ENCODE results near the gene C1orf116.
"Not testable (repeated sequence)": the region's sequence is repeated elsewhere in the genome, so short reads cannot be mapped to it uniquely, and the experiment has no call there.

C1orf116 gene

DNA sequence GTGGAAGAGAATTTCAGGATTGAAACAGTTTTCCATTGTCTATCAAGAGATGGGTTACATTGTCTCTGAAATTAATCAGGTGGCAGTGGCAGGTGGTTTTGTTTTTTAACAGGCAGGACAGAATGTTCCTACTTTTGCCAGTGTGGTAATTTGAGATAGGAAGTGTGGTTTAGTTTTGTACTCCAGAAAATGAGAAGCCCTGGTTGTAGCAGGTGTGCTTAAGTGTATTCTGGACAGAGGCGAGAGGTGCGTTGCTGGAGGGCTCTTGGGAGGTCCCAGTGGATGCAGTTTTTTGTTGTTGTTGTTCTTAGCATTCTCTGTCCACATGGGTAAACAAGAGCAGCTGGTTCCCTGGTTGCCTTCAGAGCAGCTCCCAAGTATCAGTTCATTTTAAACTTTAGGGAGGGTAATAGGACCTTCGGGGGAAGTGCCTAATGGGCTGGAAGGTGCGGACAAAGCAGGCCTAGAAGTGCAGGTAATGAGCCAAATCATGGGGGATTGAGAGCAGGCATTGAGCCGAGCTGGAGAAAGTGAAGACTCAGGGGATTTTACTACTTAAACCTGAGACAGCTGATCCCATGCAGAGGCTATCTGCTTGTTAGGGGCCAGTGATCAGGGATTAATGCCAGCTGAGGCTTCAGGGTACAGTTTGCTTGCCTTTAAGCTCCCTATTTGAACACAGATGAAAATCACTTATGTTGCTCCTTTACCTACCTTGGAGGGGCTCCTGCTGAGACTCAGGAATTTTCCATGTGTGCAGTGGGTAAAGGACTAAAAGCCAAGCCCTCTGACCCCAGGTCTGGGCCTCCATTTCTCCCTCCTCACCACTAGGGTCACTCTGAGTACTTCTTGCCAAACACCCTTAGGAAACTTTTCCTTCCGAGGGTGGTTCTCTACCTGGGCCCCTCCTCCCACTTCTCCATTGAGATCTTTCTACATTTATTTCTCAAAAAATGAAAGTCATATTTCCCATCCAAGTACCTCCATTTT lies 26.6 kb upstream of the C1orf116 start:
- DNase-seq (ENCODE audit: low spot score): no peak

DNA sequence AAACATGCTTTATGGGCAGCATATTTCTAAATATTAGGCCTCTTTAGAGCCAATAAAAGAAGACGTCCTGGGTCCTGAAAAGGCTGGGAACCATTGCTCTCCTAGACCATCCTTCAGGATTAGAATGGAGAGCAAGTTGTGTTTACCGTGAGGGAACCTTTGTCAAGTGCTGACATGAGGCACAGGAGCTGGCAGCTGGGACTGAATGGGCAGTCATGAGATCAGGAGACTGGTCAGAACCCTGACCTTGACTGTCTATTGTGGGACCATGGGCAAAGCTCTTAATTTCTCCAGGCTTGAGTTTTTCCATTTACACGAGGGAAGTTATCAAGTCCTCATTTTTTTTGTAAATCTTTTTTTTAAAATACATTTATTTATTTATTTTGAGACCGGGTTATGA lies 25.7 kb upstream of the C1orf116 start:
- no peak for DNase-seq (ENCODE audit: low spot score)

DNA sequence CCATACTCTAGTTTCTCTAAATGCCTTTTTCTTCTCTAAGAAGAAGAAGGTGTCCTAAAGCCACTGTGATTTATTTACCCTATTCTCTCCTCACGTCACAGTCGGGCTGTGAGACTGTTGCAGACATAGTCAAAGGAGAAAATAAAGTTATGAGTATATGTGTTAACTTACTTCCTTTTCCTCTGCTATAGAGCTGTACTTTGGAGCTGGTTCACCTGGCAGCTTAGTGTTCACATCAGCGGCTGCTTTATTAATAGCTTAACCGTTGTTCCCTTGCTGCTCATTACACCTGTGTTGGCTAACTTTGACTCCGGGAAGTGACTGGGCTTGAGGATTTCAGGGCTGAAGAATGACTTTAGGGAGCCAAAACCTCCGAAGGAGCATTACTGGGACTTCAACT lies 24.1 kb upstream of the C1orf116 start:
- DNase-seq (ENCODE audit: low spot score): no peak

DNA sequence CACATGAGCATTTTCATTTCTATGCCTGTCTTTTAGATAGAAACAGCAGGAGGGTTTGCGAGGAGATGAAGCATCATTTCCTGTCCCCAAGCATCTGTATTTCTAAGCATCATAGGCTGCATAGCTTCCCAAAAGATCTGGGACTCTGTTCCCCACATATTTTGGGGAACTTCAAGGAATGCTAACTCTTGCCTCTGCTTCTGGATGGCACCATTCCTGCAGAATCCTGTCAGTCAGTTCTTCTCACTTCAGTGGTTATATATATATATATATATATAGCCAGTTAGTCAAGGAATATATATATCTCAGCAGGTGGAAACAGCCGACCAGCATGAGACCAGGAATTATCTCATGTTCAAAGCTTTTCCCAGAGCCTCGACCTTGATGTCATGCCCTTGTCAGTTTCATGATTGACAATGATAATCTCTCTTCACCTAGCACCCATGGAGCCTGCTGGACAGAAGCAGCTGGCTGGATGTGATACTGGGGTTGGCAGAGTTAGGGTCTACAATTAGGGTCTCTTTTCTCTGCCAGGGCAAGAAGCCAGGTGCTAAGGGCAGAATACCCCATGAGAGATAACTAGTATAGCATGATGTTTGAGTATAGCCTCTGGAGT lies 22.9 kb upstream of the C1orf116 start:
- DNase-seq (ENCODE audit: low spot score): no peak

DNA sequence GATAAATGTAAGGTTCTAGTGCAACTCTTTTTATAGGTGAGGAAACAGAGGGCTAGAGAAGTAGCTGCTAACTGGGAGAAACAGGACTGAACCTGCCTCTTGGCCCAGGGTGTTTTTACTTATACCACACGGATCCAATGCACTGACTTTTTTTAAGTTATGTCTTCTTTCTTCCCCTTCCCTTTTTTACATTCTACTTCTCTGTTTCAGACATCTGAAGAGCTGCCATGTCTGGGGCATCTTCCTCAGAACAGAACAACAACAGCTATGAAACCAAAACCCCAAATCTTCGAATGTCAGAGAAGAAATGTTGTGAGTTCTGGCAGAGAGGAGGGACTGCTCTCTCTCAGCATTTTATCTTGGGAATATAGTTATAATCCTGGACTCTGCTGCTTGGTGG lies 21.9 kb upstream of the C1orf116 start:
- DNase-seq (ENCODE audit: low spot score): no peak

DNA sequence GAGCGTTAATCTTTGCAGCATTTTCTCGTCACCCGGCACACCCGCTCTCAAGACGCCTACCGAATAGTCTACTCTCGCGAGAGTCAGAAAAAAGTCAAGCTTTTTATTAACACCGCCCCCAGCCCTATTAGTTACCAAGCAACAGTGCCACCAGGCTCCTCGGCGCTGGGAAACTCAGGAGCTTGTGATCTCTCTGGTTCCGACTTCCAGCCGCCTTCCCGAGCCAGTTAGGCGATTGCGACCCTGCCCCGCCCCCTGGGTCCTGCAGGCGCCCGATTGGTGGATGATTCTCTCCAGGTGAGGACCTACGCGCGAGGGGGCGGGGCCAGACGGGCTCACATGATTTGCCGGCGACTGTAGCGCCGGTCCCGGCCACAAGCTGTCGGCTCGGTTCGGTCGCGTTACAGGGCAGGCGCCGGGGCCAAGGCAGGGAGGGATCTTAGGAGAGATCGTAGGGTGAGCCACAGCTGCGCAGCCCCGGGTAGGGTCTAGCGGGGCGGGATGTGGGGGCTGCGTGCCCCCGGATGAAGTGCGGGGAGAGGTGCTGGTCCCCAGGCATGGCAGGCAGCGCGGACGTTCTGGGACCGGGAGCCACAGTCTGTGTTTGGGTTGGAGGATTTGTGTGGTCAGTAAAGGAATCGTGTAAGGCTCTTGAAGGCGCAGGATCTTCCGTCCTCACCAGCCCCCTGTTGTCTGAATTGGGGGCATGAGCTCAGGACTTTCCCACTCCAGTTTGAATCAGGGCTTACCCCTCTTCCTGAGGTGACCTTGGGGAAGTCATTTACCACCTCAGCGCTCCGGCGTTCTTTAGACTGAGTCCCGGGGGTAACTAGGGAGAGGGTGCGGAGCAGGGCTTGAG lies 20.6 kb upstream of the C1orf116 start, which contains the start of gene PFKFB2:
Gene PFKFB2, plus strand, starts transcription at position 365 of the 859 bp plus-strand sequence. CDS start 1,443 bp downstream, outside the sequence.
- DNase-seq (ENCODE audit: low spot score): peak; percentile 98

DNA sequence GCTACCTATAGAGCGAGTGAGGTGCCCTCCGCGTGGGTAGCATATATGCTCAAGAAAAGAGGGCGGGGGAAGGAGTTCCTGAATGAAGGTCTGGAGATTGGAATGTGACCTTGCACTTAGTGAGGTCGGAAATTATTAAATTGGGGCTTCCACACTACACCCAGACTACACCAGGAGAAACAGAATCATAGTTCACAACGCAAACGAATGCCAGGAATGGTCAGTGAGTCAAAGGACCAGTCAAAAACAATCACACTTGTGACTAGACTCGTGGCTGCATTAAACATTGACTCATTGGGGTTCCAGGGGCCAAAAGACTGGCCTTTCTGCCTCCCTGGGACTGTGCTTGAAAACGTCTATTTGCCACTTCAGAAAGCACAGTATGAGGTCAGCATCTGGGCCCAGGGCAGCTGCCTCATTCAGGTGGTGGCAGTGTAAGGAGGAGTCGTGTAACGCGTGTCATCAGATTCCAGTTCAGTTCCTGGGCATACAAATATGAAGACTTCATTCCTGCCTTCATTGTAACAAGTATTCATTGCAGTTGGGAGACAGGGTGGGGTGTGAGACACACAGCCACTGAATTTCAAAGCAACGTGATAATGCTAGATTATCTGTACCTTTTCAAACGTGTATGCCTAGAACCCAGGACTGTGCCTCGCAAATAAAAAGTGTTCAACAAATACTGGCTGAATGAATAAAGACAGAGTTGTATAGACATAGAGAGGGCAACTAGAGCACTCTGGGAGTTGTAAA lies 18.8 kb upstream of the C1orf116 start, which contains the start of gene YOD1:
Gene YOD1, minus strand, starts transcription at position 18 of the 753 bp plus-strand sequence. CDS start 178 bp downstream, outside the sequence.
- no peak for DNase-seq (ENCODE audit: low spot score)

DNA sequence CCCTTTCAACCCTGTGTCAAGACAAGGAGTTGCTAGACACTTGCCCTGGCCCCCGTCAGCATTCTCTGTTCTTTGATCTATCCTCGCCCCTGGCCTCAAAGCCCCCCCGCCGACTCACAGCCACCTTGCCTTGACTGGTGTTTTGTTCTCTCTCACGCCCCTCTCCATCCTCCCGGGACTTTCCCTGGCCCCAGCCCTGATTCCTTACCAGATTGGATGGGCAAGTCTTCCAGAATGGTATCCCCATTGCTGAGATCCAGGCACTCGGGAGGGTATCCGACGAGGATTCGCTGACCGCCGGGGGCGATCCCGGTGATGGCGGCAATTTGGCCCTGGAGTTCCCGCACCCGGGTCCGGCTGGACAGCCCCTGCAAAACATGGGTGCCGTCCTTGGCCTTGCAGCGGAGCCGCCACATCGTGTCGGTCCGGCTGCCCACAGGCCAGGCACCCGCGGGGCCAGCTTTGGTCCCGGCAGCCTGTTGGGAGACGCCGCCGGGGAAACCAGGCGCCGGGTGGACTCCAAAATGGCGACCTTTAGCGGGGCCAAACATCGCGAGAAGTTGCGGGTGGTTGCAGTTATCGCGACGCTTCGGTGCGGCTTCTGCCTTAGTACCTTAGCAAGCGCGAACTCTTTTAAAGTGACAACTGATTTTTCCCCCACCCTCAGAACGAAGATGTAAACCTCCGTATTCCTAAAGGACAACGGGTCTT lies 18.1 kb upstream of the C1orf116 start:
- peak; percentile 92 for DNase-seq (ENCODE audit: low spot score)

DNA sequence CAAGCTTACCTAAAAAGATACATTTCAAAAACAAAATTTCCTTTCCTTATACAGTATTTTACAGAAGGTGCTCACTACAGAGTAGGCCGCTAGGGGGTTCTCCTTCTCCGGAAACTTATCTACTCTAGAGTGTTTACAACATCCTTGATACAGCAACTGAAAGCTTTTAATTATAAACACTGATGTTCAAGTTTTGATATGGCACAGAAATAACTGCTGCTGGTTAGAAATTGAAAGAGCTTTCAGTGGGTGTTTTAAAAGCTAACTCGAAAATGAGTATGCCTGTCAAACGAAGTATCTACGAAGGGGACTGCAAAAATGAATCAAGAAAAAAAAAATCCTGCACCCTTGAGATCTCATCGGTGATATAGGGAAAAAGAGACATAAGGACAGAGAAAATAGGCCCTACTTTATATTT lies 17.4 kb upstream of the C1orf116 start:
- no peak for DNase-seq (ENCODE audit: low spot score)

DNA sequence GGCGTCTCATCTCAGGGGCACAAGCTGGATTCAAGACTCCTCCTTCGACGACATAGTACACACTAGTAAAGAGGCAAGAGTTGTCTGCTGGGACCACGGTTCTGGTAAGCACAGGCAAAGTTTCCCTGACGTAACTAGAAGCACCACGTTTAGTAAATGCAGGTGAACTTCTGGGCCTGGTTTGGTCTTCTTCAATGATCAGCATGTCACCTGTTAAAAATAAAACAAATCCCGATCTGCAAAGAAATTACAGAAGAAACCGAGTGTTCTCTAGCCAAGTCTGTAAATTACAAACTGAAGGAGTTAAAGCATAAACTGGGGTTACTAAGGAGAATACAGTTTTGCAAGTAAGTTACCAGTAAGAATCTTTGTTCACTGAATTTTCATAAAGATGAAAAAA lies 17.0 kb upstream of the C1orf116 start:
- DNase-seq (ENCODE audit: low spot score): no peak

DNA sequence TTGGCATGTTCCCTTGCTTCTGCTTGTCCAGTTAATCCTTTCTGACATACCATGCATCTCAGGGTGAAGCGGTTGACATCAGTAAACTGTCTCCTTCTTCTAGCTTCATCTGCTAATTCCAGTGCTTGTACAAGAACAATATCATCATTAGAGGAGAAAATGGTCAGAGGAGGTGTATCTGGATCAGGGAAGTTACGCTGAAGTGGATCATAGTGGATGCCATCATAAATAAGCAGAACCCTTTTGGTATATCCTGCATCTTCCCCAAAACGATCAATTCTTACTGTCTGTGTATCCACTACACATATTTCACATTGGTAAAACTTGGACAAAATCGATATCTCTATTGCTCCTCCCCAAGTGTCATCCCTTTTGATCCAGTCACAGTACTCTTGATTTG lies 16.5 kb upstream of the C1orf116 start:
- DNase-seq (ENCODE audit: low spot score): no peak

DNA sequence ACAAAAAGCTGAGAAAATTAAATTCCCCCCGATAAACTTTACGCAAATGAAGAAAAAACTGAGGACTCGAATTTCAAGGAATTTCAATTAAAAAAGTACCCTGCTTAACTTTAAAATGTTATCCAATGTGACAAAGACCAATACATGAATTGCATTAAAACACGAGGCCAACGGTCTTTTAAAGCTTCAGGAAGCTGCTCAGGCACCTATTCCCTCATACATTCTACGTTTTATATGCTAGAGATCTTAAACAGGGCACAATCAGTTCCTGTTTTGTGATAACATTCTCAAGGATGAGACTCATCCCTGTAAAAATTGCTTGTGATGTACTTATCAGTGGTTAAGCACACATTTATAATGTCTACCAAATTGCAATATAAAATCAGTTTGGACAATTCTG lies 15.5 kb upstream of the C1orf116 start:
- no peak for DNase-seq (ENCODE audit: low spot score)

DNA sequence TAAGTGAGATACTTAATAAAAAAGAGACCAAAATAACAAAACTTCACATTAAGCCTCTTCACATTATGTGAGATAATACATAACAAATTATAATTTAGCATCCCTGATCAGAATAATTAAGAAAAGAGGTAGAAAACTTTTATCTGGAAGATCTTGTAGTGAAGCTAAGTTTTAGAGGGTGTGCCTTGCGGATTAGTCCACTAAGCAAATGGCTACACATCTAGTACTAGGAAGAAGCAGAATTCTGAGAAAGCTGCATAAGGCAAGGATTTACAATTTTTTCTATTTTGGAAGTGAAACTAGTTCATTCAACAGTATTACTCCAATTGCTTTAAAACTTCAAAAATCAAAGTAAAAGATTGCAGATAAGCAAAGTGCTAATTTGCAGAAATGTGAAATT lies 14.9 kb upstream of the C1orf116 start:
- no peak for DNase-seq (ENCODE audit: low spot score)

DNA sequence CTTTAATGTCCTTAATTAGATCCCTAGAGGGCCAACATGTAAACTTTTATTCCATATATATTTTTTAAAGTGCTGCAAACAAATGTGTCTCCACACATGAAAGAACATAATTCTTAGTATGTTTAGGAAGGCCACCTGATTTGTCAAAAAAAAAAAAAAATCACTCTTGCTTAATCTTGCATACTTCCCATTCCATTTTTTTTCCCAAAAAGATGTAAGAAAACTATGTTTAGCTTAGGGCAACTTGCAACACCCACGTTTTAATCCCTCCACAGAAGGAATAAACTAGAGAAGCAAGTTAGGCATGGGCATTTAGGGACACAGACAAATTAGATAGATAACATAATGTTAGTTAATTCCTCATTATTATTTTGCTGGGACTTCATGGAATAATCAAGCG lies 12.9 kb upstream of the C1orf116 start:
- DNase-seq (ENCODE audit: low spot score): no peak

DNA sequence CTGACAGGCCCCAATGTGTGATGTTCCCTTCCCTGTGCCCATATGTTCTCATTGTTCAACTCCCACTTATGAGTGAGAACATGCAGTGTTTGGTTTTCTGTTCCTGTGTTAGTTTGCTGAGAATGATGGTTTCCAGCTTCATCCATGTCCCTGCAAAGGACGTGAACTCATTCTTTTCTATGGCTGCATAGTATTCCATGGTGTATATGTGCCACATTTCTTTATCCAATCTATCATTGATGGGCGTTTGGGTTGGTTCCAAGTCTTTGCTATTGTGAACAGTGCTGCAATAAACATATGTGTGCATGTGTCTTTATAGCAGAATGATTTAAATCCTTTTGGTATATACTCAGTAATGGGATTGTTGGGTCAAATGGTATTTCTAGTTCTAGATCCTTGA lies 8.8 kb upstream of the C1orf116 start:
- DNase-seq (ENCODE audit: low spot score): not testable (repeated sequence)

DNA sequence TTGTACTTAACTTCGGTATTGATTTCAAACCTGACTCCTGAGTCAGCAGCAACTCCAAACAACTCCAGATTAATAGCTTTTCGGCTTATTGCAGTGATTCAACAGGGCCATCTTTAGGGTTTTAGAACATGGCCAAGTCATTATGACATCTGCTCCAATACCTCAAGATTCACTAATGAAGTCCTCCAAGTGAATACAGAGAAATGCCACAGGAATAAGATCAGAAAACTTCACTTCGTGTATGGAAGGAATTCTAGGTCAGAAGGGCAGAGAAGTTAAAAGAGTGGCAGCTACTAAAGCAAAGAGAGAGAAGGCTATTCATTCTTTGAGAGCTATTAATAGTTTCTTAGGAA lies 7.6 kb upstream of the C1orf116 start:
- no peak for DNase-seq (ENCODE audit: low spot score)

DNA sequence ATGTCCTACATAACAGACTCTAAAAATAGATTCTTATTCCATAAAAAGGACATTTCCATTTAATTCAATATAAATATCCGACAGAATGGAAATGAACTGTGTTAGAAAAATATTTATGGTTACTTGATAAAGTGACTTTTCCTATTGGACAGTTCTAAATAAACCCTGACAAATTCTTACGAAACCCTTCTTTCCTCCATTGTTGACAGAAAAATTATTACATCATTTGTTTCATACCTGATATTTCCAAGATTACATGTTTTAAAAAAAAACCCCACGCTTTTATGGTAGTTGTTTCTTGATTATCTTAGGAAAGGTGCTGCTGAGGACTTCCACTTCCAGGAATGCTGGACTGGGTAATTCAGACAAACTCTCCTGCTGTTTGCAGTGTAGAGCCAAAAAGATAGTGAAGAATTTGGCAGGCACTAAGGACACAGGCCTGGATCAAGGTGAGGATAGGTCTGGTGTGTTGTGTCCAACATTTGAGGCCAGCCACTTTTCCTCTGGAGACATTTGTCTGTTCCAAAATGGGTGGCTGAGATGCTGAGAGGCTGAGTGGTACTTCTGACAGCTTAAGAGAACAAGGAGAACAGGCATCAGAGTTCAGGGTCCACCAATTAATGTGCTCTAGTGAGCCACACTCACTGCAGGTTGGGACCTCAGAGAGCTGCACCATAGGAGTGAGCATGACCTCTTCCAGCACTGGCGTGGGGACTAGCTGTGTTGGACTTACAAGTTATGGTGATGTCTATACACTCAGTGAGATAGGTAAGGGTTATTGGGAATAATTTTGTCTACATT lies 7.0 kb upstream of the C1orf116 start:
- no peak for DNase-seq (ENCODE audit: low spot score)

DNA sequence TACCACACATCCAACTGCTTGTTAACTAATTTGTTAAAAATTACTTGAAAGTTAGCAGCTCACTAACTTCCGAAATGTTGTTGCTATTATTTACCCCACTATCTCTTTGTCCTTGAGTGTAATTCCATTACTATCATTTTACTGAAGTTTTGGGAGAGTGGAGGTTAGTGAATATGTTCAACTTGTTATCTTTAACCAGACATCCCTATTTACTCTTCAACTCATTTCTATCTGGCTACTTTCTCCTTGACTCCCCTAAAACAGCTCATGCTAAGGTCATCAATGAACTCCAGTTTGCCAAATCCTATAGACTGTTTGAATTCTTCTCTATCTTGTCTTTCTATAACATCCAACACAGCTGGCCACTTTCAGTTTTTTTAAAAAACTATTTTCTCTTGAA lies 4.3 kb upstream of the C1orf116 start:
- DNase-seq (ENCODE audit: low spot score): no peak

DNA sequence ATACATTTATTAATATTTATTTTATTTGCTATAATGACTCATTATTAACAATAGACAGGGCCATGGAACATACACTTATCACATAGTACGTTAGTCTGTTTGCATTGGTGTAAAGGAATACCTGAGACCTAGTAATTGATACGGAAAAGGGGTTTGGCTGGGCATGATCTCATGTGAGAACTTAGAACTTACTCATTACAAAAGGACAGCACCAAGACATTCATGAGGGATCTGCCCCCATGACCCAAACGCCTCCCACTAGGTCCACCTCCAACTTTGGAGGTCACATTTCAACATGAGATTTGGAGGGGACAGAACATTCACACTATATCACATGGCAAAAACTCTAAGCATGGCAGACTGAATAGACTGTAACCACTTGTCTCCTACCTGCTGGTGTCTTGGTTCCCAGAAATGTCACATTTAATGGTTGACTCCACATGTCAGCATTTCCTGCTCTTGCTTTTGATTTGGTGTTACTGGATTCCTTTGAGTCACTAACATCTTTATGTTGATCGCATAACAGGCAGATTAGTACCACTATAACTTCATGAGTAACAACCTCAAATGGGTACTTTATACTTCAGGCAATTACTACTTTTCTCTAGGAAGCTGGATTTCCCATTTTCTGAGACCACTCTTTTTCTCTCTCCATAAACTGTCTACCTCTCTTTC lies 3.5 kb upstream of the C1orf116 start:
- DNase-seq (ENCODE audit: low spot score): no peak
